ENCODE results near the gene RYR3.

RYR3 gene

DNA sequence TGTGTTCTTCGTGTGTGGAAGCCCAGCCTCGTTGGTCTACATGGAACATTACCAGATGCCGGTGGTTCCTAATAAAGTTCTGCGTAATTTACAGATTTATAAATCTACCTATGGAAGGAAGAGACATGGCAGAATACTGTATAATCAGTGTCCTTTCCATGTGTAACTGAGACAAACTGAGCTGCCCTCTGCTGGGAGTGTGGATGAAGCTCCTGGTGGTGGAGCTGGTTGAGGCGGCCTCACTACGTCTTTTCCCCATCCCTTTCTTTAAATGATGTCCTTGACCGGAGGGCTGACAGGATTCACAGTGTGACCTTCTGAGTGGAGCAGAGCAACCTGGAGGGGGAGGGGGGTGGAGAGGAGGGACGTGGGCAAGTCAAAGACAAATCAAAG lies 390.5 kb downstream of the RYR3 start:
- Histone ChIP-seq H3K27me3 (ENCODE audit: low read length) (no peaks in the 10 kb centered on the region), H4K20me1 (ENCODE audit: low read depth, low read length) (no peaks in the 10 kb centered on the region), H3K9me3 (ENCODE audit: insufficient read depth, low read length) (no peaks in the 10 kb centered on the region), H3K79me2 (ENCODE audit: insufficient read depth, low read length) (no peaks in the 10 kb centered on the region), H3F3A (ENCODE audit: insufficient read depth) (no peaks in the 10 kb centered on the region), H3K27ac (ENCODE audit: low read depth, low read length) (no peak overlapping the region), H3K4me2 (ENCODE audit: low read depth, low read length, poor library complexity, severe bottlenecking) (no peak overlapping the region), H3K4me3 (ENCODE audit: insufficient read depth, low read length, poor library complexity, severe bottlenecking) (no peak overlapping the region), H2AFZ (ENCODE audit: low read depth, low read length, severe bottlenecking) (no peak overlapping the region), H3K9me2 (replicated peaks; ENCODE audit: insufficient read depth, low read length) (no peaks in the 10 kb centered on the region), H3K36me3 (ENCODE audit: low read length) (no peaks in the 10 kb centered on the region), H3K9ac (ENCODE audit: low read length) (no peak overlapping the region)
- TF ChIP-seq EZH2phosphoT487 (conservative IDR thresholded peaks at IDR 0.05; ENCODE audit: low read length): no peak
- TF ChIP-seq, protein P1, sequence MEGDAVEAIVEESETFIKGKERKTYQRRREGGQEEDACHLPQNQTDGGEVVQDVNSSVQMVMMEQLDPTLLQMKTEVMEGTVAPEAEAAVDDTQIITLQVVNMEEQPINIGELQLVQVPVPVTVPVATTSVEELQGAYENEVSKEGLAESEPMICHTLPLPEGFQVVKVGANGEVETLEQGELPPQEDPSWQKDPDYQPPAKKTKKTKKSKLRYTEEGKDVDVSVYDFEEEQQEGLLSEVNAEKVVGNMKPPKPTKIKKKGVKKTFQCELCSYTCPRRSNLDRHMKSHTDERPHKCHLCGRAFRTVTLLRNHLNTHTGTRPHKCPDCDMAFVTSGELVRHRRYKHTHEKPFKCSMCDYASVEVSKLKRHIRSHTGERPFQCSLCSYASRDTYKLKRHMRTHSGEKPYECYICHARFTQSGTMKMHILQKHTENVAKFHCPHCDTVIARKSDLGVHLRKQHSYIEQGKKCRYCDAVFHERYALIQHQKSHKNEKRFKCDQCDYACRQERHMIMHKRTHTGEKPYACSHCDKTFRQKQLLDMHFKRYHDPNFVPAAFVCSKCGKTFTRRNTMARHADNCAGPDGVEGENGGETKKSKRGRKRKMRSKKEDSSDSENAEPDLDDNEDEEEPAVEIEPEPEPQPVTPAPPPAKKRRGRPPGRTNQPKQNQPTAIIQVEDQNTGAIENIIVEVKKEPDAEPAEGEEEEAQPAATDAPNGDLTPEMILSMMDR (IDR thresholded peaks at IDR 0.05; ENCODE audit: insufficient read depth, low read length, poor library complexity, severe bottlenecking): no peak

DNA sequence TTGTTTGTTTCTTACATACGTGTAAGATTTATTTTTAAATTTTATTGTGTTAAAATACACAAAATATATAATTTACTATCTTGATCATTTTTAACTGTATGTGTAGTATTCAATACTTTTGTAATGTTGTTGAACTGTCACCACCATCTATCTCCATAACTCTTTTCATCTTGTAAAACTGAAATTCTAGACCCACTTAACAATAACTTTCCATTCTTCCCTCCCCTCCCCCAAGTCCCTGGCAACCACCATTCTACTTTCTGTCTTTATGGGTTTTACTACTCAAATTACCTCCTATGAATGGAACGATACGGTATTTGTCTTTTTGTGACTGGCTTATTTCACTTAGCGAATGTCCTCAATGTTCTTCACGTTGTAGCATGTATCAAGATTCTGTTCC lies 395.4 kb downstream of the RYR3 start:
- H3K9ac ChIP-seq (ENCODE audit: low read length): no peak overlapping the region
- no peak for TF ChIP-seq EZH2phosphoT487 (conservative IDR thresholded peaks at IDR 0.05; ENCODE audit: low read length)
- TF ChIP-seq, protein P1 (IDR thresholded peaks at IDR 0.05; ENCODE audit: insufficient read depth, low read length, poor library complexity, severe bottlenecking): no peak
- no peak overlapping the region for H2AFZ ChIP-seq (ENCODE audit: low read depth, low read length, severe bottlenecking)
- no peaks in the 10 kb centered on the region for H3F3A ChIP-seq (ENCODE audit: insufficient read depth)
- no peaks in the 10 kb centered on the region for H3K36me3 ChIP-seq (ENCODE audit: low read length)
- no peaks in the 10 kb centered on the region for H3K79me2 ChIP-seq (ENCODE audit: insufficient read depth, low read length)
- no peak overlapping the region for H3K27ac ChIP-seq (ENCODE audit: low read depth, low read length)
- no peaks in the 10 kb centered on the region for H4K20me1 ChIP-seq (ENCODE audit: low read depth, low read length)
- no peaks in the 10 kb centered on the region for H3K27me3 ChIP-seq (ENCODE audit: low read length)
- no peaks in the 10 kb centered on the region for H3K9me3 ChIP-seq (ENCODE audit: insufficient read depth, low read length)
- H3K4me3 ChIP-seq (ENCODE audit: insufficient read depth, low read length, poor library complexity, severe bottlenecking): no peak overlapping the region
- H3K9me2 ChIP-seq (replicated peaks; ENCODE audit: insufficient read depth, low read length): no peaks in the 10 kb centered on the region
- H3K4me2 ChIP-seq (ENCODE audit: low read depth, low read length, poor library complexity, severe bottlenecking): no peak overlapping the region

GRCh38 chr15:33710748-33711147 lies 400.0 kb downstream of the RYR3 start:
- Histone ChIP-seq H3K27me3 (ENCODE audit: low read length) (no peaks in the 10 kb centered on the region), H3K79me2 (ENCODE audit: insufficient read depth, low read length) (no peaks in the 10 kb centered on the region), H3K36me3 (ENCODE audit: low read length) (no peaks in the 10 kb centered on the region), H3K4me2 (ENCODE audit: low read depth, low read length, poor library complexity, severe bottlenecking) (no peak overlapping the region), H3K9me2 (replicated peaks; ENCODE audit: insufficient read depth, low read length) (no peaks in the 10 kb centered on the region), H3K9ac (ENCODE audit: low read length) (no peak overlapping the region), H2AFZ (ENCODE audit: low read depth, low read length, severe bottlenecking) (no peak overlapping the region), H3K4me3 (ENCODE audit: insufficient read depth, low read length, poor library complexity, severe bottlenecking) (no peak overlapping the region), H3F3A (ENCODE audit: insufficient read depth) (no peaks in the 10 kb centered on the region), H3K9me3 (ENCODE audit: insufficient read depth, low read length) (no peaks in the 10 kb centered on the region), H4K20me1 (ENCODE audit: low read depth, low read length) (no peaks in the 10 kb centered on the region), H3K27ac (ENCODE audit: low read depth, low read length) (no peak overlapping the region)
- TF ChIP-seq, protein P1 (IDR thresholded peaks at IDR 0.05; ENCODE audit: insufficient read depth, low read length, poor library complexity, severe bottlenecking): no peak
- no peak for TF ChIP-seq EZH2phosphoT487 (conservative IDR thresholded peaks at IDR 0.05; ENCODE audit: low read length)

Data from SU-DHL-6 (cell line).